Bronchial epithelial cell (primary cell): Measurements from ENCODE around the gene PIWIL4. TPM values are rescaled to one million over a fixed set of nuclear protein-coding genes. Genes with fewer than 3 reads are reported as not detected.
A peak's percentile ranks its signal among the peaks of the same experiment; 100 is the strongest.

Experiments used
- DNase-seq: peaks from one replicate; pipeline ENCODE4 v3.0.0-alpha.2; 2010; ENCODE audit warnings: low read depth
- FAIRE-seq: peaks from 2 replicates; lab custom pipeline; 2011; peaks lifted over from hg19 to GRCh38; lab: Jason Lieb, UNC
- H3K27me3 ChIP-seq: 2 replicates; pipeline ENCODE4 v1.5.1; 2011; ENCODE audit warnings: low read length; ENCODE audit not compliant: control insufficient read depth, insufficient read depth
- H3K36me3 ChIP-seq: 2 replicates; pipeline ENCODE4 v1.5.1; 2011; ENCODE audit warnings: low read length; ENCODE audit not compliant: control insufficient read depth, insufficient read depth
- H3K4me3 ChIP-seq: 2 replicates; pipeline ENCODE4 v1.5.1; 2011; ENCODE audit warnings: mild to moderate bottlenecking, low read depth, low read length, control low read depth
- CTCF ChIP-seq: IDR thresholded peaks from 2 replicates; pipeline ENCODE4 v1.5.1; 2011; ENCODE audit warnings: mild to moderate bottlenecking, moderate library complexity, low read length, control low read depth, inconsistent platforms; ENCODE audit not compliant: insufficient read depth, severe bottlenecking
- total RNA-seq: library from RNA; depleted of rRNA; stranded (reverse); fragments of >200 nt; gene quantifications from 2 replicates; pipeline ENCODE4 v1.2.1, GENCODE V29; 2014

Gene PIWIL4
- total RNA-seq, 1 donor from 2014 or later = 0.79 TPM

- no peak overlapping the region for H3K4me3 ChIP-seq
- no peaks in the 10 kb centered on the region for H3K36me3 ChIP-seq
- peaks cover 3% of the 10 kb centered on the region for H3K27me3 ChIP-seq
- DNase-seq (no peak), FAIRE-seq (no peak)
- no peak for TF ChIP-seq CTCF
Observed at GRCh38 chr11:94581926-94582325, 14.8 kb downstream of the PIWIL4 start.

GRCh38 chr11:94583213-94583865 lies 16.2 kb downstream of the PIWIL4 start:
- Histone ChIP-seq H3K36me3 (no peaks in the 10 kb centered on the region), H3K27me3 (peaks cover 3% of the 10 kb centered on the region), H3K4me3 (no peak overlapping the region)
- no peak for TF ChIP-seq CTCF
- FAIRE-seq (no peak), DNase-seq (peak; percentile 35)

- FAIRE-seq (no peak), DNase-seq (peak; percentile 19)
- no peak overlapping the region for H3K4me3 ChIP-seq
- no peak for TF ChIP-seq CTCF
- H3K36me3 ChIP-seq = no peaks in the 10 kb centered on the region
- H3K27me3 ChIP-seq = peaks cover 3% of the 10 kb centered on the region
Observed at GRCh38 chr11:94583866-94584500, 16.8 kb downstream of the PIWIL4 start.

- Histone ChIP-seq H3K36me3 (no peaks in the 10 kb centered on the region), H3K27me3 (peaks cover 3% of the 10 kb centered on the region), H3K4me3 (no peak overlapping the region)
- no peak for TF ChIP-seq CTCF
- DNase-seq = no peak
- no peak for FAIRE-seq
Observed at GRCh38 chr11:94584978-94585377, 17.8 kb downstream of the PIWIL4 start.

- no peak for FAIRE-seq
- no peak overlapping the region for H3K4me3 ChIP-seq
- DNase-seq = no peak
- no peaks in the 10 kb centered on the region for H3K36me3 ChIP-seq
- no peak for TF ChIP-seq CTCF
- peaks cover 3% of the 10 kb centered on the region for H3K27me3 ChIP-seq
Observed at GRCh38 chr11:94585399-94585798, 18.2 kb downstream of the PIWIL4 start.
